CD4-positive, alpha-beta T cell treated with Interleukin-17A for 4 hours (primary cell): Measurements from ENCODE around the gene CD8B.
A peak's percentile ranks its signal among the peaks of the same experiment; 100 is the strongest.
"Not testable (repeated sequence)": the region's sequence is repeated elsewhere in the genome, so short reads cannot be mapped to it uniquely, and the experiment has no call there.

Experiments used
- DNase-seq: peaks from one replicate; pipeline ENCODE4 v3.0.0-alpha.2; 2020; ENCODE audit warnings: mixed read lengths

Gene CD8B

DNA sequence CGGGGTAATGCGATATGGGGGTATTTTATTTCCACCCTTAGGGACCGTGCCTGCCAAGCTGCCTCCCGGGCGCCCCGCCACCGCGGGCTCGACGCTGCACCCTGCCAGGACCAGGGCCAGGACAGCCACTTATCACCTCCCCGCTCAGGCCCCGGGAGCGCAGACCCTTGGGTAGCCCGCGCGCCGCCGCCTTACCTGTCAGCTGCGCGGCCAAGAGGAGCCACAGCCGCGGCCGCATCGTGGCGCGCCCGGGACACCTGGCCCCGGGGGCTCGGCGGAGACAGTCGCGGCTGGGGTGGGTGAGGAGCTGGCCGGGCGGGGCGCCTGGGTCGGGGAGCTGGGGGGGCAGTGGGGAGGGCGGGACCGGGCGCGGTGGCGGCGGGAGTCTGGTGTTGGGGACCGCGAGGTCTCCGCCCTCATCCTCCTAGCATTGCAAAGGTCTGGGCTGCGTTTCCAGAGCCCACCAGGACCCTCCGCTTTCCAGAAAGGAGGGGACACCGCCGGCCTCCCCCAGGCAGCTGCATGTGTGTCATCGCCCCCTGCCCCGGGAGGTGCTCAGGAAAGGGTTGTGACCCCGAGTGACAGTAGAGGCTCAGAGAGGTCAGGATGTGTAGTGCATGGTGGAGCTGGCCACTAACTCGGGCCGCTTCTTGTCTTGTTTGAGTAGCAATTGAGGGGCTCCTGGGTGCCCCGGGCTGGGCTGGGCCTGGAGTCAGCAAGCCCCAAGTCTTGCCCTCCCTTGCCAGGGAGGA, at the start of gene CD8B:
Gene CD8B, minus strand, starts transcription at position 259 of the 752 bp plus-strand sequence. Its CDS starts 21 bp downstream, at position 238.
- DNase-seq: not testable (repeated sequence)

DNA sequence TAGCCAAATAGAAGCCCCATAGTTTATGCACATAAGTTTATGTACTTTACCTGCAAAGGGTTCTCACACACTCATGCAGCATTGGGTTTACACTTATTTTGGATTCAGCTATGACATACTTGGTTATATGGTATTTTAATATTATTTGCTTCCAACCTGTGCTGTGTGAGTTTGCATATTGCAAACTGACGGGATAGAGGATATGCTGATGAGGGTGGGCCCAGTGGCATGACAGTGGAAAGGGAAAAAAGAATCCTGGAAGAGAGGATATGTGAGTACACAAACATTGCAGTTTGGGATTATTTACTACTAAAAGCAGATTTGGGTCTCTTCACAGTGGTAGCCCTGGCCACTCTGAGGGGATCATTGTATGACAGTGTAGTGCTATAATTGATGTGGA, 44.2 kb upstream of the CD8B start:
- DNase-seq: not testable (repeated sequence)

DNA sequence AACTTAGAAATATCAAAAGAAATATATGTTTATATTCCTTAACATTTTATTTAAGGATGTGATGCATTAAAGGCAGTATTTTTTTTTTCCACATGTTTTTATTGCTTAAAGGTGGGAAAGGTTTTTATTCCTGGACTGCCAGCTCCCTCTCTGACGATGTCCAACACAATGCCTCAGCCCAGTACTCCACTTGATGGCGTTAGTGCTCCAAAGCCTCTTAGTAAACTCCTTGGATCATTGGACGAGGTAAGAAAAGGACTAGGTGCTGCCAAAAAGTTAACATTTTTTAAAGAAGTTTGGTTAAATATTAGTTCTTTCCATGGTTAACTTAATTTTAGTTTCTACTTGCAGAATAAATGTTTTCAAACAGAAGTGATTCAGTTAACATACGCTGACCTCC, 39.0 kb upstream of the CD8B start:
- DNase-seq: not testable (repeated sequence)

DNA sequence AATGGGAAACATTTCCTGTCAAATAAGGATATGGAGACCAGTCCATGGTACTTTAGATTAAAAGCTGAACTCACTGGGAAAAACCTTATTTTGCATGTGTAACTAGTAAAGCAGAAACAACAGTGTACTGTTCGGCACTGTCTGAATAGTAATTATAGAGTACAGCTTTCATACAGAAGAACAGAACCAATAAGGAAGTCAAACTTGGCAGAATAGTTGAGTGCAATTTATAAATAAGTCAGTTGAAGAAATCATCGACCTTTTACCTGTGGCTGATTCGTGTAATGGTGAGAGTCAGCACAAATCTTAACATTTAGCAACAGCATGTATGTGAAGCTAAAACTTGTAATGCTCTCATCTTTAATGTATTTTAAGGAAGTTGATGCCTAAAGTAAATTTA, 24.3 kb upstream of the CD8B start:
- DNase-seq: not testable (repeated sequence)

DNA sequence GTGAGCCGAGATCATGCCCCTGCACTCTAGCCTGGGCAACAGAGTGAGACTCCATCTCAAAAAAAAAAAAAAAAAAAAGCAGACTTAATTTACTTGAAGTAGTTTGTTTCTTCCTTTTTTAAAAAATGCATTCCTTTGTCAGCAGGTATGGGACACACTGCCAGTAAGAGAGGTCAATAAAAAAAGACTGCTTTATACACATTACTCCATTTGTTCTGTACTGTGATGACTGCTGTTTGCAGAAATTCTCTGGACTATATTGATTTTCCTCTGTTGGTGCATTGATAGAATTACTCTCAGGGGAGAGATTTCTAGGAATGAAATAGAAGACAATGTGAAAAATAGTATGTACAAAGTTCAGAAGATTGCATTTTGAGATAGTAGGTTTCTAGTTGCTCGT, 21.2 kb upstream of the CD8B start:
- not testable (repeated sequence) for DNase-seq

DNA sequence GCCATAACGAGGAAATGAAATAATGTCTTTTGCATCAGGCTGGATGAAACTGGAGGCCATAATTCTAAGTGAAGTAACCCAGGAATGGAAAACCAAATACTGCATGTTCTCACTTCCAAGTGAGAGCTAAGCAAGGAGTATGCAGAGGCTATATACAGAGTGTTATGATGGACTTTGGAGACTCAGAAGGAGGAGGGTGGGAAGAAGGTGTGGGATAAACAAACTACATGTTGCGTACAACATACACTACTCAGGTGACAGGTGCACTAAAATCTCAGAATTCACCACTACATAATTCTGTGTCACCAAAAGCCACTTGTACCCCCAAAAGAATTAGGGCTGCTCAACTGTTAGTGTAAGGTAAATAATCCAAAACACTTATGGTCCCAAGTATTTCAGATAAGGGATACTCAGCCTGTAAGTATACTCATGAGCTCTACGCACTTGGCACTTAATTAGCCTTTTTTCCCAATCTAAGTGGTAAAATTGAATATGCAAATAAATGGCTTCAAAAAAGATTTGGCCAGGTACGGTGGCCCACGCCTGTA, 20.5 kb upstream of the CD8B start:
- not testable (repeated sequence) for DNase-seq

DNA sequence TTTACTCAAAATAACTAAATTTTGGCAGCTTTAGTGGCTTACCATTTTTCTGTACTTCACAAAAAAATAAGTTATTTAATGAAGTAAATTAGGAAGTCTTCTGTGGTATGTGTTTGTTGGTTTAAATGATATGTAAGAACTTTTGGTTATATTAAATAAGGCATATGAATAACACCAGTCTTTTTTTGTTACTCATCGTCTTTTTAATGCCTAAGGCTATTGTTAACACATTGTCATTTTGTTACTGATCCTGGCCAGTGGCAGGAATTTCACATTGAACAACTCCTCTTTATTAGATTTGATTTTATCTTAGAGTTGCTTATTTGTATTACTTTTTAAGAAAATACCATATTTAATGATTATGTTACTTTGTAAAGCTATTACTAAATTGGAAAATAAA, 17.3 kb upstream of the CD8B start:
- not testable (repeated sequence) for DNase-seq

DNA sequence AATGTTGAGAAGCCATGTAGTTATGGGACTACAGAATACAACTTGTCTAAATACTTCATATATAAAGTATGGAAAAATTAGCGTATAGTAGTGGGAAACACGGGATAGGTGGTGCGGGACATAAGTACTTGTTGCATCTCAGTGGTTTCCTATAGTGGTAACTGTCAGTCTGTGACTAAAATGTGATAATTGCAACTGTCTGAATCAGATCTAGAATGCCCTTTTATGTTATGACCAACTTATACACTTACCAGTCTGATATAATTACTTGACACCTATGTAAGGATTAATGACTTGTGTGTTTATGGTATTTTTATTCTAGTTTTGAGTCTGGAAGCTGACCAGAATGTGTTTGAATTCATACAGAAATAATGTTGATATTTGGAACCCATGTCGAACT, 9.3 kb upstream of the CD8B start:
- not testable (repeated sequence) for DNase-seq

DNA sequence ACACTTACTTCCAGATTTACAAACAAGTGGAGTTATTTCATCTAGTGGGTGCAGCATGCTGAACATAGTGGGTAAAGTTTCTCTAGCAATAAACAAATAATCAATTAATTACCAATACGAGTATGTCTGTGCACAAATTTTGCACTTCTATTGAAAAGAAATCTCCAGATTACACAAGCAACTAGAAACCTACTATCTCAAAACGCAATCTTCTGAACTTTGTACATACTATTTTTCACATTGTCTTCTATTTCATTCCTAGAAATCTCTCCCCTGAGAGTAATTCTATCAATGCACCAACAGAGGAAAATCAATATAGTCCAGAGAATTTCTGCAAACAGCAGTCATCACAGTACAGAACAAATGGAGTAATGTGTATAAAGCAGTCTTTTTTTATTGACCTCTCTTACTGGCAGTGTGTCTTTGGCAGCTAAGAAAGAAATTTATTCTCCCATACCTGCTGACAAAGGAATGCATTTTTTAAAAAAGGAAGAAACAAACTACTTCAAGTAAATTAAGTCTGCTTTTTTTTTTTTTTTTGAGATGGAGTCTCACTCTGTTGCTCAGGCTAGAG, 7.3 kb upstream of the CD8B start:
- not testable (repeated sequence) for DNase-seq

DNA sequence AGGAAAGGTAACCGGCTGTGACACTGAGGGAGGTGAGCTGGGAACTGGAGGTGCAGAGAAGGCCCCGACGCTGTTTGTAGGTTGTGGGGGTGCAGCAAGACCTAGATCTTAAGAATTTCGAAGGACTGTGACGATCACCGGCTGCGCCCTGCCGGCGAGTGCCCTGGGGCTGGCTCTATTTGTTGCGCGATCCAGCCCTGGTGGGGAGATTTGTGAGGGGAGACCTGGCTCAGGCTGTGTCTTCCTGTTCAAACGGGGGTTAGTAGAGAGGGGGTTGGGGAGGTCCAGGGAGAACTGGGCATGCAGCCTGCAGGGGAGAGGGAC, 656 bp upstream of the CD8B start:
- not testable (repeated sequence) for DNase-seq

DNA sequence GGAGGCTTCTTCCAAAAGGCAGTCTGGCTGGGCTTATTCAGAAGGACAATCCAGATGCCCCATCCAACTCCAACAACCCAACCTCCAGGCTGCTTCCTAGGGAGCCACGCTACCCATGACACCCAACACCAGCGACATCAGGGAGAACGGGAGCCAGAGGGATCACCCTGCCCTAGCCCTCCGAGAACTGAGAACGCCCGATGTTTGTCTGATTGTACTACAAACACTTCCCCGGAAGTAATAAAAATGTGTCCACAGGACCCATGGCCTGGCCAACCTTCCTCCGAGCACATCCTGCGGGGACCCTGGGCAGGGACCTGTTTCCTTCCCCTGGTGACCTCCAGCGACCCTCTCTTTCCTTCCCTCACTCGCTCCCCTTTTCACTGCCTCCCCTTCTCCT, 511 bp downstream of the CD8B start:
- DNase-seq: not testable (repeated sequence)

DNA sequence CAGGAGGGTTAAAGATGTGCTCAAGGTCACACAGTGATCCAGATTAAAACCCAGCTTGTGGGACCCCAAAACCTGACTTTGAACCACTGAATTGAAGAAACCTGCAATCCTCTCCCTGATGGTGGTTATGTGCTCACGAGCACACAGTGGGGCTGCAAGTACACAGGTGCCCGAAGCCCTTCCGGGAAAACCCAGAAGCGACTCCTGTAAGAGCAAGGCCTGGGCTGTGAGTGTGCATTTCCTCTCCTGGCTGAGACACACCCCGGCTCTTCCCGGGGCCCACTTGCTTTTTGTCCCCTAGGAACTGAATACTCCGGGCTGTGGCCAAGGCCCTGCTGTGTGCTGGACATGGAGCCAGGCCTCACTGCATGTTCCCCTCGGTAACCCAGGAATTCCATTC, 1.1 kb downstream of the CD8B start:
- DNase-seq: not testable (repeated sequence)

DNA sequence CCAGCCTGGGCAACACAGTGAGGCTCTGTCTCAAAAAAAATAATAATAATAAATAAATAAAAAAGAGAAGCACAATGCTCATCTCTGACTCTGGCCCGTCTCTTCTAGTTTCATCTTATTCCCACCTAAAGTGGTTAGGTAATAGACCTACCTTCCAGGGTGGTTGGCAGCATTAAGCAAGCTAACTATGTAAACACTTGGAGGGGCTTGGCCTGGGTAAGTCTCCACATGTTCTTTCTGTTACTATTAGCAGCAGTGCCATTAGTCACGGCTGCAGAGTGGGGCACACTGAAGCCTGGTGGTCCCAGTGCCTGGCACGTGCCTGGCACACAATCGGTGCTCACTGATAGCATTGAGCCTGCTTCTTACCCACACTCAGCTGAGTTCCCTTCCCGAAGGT, 4.0 kb downstream of the CD8B start:
- DNase-seq: not testable (repeated sequence)

DNA sequence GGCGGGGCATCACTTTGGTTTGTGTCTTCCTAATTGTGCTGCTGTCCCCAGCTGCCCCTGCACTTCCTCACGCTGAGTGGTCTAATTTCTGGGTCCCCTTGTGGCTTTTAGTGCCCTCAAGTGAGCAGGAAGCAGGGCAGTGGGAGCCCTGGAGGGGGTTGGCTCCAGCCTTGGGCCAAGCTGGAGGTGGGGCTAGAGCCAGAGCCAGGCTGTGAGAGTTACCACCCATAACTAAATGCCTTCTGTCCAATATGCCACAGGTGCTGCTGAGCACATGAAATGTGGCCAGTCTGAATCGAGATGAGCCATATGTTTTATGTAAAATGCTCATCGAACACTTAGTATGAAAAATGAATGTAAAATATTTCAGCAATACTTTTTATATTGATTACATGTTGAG, 5.2 kb downstream of the CD8B start:
- not testable (repeated sequence) for DNase-seq

DNA sequence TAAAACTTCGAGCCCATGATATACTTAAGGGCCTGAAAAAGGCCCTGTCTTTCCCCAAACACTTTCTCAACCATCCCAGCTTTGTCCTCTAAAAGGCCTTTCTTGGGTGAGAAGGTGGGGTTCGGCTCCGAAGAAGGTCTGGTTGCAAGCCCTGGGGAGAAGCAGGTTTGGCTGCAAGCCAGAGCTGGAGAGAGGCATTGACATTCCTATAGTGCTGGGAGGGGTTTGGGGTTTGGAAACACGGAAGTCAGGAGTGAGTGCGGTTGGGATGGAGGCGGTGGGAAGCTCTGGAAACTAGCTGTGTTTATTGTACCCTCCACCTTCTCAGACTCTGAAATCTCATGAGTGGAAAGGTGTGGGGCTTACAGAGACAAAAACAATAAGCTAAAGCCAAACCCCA, 5.7 kb downstream of the CD8B start:
- not testable (repeated sequence) for DNase-seq

DNA sequence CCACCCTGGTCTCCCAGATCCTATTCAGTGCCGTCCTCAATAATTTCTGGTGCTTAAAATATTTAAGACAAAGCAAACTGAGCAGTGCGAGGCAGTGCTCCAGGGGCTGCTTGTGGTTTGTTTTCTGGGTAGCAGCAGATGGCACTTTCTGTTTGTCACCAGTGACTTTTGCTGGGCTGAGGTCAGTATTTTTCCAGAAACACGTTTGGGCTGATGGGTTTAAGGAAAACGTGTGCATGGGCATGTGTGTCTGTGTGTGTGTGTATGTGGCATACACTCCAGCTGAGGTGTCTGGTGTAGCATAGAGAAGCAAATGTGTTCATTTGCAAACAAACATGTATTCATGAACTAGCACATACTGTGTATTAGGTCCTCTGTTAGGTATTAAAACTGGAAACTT, 10.1 kb downstream of the CD8B start:
- not testable (repeated sequence) for DNase-seq

DNA sequence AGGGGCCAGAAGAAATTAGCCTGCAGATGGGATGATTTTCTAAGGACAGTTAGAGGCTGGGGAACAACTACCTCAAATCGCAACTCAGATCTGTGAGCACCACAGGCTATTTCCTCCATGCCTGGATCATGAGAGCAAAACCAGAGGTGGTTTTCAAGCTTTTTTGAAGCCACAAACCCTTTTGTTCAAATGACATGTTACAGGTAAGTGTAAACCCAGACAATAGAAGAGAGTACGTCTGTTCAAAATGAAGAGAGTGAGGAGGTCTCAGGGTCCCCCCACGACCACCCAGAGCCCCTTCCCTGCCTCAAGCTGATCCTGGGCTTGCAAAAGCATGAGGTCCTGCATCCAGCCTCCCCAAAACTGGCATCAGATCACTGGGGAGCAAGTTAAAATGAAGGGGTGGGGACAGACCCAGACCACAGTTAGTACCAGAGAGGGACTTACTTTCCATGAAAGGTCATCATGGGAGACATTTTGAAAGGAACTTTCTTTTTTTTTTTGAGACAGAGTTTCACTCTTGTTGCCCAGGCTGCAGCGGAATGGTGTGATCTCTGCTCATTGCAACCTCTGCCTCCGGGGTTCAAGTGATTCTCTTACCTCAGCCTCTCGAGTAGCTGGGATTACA, 19.0 kb downstream of the CD8B start:
- not testable (repeated sequence) for DNase-seq

DNA sequence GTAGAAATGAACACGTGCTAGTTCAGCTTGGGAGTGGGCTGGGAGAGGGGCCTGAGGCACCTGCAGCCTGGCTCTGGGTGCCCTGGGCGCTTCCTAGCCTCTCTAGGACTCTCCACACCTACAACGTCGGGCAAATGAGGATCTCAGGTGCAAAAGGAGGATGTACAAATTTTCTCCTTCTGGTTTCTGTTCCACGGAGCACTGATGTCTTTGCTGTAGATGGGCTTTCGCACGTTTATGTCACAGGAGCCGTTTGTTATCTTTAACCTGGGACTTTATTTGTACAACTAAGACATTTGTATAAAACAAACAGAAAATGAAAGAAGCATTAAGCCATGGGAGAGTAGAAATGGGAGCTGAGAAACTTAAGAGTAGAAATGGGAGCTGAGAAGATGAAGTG, 20.4 kb downstream of the CD8B start:
- not testable (repeated sequence) for DNase-seq

DNA sequence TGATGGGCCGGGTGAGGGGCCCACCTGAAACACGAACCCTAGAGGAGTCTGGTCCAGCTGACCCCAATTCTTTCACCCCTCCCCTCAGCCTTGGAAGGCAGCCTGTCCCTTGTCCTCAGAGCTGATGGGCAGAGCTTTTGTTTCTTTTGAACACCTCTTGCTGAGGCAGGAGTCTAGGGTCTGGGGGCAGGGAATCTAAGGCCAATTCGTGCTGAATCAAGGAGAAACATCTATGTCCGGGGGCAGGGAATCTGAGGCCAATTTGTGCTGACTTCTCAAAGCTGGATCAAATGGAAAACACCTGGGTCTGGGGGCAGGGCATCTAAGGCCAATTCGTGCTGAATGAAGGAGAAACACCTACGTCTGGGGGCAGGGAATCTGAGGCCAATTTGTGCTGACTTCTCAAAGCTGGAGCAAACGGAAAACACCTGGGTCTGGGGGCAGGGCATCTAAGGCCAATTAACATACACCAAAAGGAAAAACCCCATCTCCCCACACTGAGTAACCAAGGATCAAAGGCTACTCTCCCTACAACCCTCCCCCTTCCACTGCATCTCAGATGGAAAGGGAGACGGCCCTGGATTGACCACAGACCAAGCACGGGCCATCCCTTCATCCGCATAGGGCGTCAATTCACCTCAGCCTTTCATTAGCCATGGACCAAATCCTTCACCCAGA, 21.7 kb downstream of the CD8B start:
- DNase-seq: not testable (repeated sequence)

DNA sequence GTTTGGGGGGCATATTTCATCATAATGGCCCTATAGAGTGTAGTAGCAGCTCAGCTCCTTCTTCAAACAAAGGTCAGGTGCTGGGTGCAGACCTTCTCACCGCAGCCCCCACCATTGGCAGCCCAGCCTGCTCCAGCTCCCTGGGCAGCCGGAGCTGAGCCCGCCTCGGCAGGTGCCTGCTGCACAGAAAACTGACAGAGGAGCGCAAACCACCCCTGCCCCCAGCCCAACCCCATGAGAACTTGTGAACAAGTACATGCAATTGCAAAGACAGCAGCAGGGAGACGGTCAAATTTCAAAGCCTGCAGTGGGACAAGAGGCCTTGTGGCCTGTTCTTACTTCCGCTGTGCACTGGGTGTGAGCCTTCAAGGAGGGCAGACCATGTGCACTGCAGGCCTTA, 22.2 kb downstream of the CD8B start:
- DNase-seq: not testable (repeated sequence)

DNA sequence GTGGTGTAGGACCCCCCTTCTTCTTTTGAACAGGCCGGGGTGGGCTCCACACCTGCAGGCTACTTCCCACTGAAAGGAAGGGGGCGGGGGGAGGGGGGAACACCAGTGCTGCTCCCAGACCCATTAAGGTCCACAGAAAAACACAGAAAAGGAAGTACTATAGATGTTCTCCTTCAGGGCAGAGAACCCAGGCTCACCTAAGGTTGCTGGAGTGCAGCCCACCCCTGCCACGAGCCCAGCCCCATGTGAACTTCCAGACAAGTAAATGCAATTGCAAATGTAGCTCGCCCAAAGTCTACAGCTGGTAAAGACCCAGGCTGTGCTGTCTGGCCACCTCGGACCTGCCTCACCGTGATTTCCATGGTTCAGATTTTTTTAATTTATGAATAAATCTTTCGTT, 24.0 kb downstream of the CD8B start:
- DNase-seq: not testable (repeated sequence)

DNA sequence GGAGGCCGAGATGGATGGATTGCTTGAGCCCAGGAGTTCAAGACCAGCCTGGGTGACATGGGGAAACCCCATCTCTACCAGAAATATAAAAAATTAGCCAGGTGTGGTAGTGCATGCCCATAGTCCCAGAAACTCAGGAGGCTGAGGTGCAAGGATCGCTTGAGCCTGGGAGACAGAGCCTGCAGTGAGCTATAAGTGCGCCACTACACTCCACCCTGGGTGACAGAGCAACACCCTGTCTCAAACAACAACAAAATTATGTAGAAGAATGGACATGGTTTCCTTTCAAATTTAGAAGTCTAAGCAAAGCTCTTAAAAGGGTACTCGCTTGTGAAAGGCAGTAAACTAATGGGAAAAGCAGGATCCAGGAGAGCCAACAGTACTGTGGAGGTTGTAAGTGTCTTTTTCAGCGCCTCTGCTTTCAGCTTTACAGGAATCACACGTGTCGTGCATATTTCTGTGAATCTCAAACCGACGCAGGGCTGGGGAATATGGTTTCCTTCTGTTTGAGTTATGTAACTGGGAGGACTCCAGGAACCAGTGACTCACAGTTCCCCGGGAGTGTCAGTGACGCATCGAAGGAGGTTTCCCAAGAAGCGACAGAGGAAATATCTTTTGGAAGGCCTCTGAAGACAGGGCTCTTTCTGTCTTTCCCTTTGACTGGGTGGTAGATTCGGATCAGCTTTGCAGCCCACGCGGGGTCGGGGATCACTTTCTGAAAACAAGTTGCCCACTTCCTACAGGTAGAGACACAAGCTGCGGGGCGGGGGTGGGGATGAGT, 24.6 kb downstream of the CD8B start:
- peak; percentile 30 for DNase-seq

DNA sequence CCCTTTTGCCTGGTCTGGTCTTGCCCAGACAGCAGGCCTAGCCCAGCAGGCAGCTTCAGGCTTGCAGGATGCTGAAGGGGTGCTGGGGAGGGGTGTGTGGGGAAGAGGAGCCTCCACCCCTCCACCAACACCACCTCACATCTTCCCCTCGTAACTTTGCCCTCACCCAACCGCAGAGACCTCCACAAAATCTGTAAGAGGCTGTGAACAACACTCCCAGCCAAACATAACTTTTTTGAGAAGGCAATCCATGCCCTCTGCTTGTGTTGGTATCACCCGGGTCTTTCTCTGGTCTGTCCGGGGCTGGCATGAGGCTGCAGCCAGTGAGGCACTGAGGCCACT, 26.2 kb downstream of the CD8B start:
- DNase-seq: not testable (repeated sequence)
